Measurements from ENCODE around the gene SSH3. TPM values are rescaled to one million over a fixed set of nuclear protein-coding genes. Genes with fewer than 3 reads are reported as not detected.
"Not testable (repeated sequence)": the region's sequence is repeated elsewhere in the genome, so short reads cannot be mapped to it uniquely, and the experiment has no call there.

The SSH3 gene
- total RNA-seq, 1 experiment from 2014 or later = 17.5 TPM

GRCh38 chr11:67312187-67313021 is 9.1 kb downstream of the SSH3 start:
- H3K4me3 ChIP-seq = no peak overlapping the region
- H3K36me3 ChIP-seq = peaks cover 44% of the 10 kb centered on the region
- no peaks in the 10 kb centered on the region for H3K9me3 ChIP-seq (replicated peaks)
- H3K27me3 ChIP-seq (replicated peaks) = no peaks in the 10 kb centered on the region
- no peaks in the 10 kb centered on the region; the same call in 1 of the 2 replicates for H3K4me1 ChIP-seq (replicated peaks)
- no peak for DNase-seq (ENCODE audit: low read depth in 1 of 2, low spot score in 2 of 2)
- no peak overlapping the region for H3K27ac ChIP-seq

GRCh38 chr11:67313125-67313890 is 10.0 kb downstream of the SSH3 start:
- Histone ChIP-seq H3K4me3 (no peak overlapping the region), H3K4me1 (replicated peaks) (peaks cover 5% of the 10 kb centered on the region), H3K36me3 (peaks cover 35% of the 10 kb centered on the region), H3K27me3 (replicated peaks) (no peaks in the 10 kb centered on the region), H3K27ac (no peak overlapping the region), H3K9me3 (replicated peaks) (no peaks in the 10 kb centered on the region)
- no peak for DNase-seq (ENCODE audit: low read depth in 1 of 2, low spot score in 2 of 2)

- no peaks in the 10 kb centered on the region for H3K9me3 ChIP-seq (replicated peaks)
- H3K27me3 ChIP-seq (replicated peaks) = no peaks in the 10 kb centered on the region
- no peak overlapping the region for H3K4me3 ChIP-seq
- DNase-seq (ENCODE audit: low read depth in 1 of 2, low spot score in 2 of 2) = no peak
- H3K4me1 ChIP-seq (replicated peaks) = peaks cover 7% of the 10 kb centered on the region
- H3K27ac ChIP-seq = no peak overlapping the region
- peaks cover 26% of the 10 kb centered on the region for H3K36me3 ChIP-seq
Observed at GRCh38 chr11:67314218-67314617, 10.9 kb downstream of the SSH3 start.

- H3K4me3 ChIP-seq = no peak overlapping the region
- H3K27ac ChIP-seq = no peak overlapping the region
- DNase-seq (ENCODE audit: low read depth in 1 of 2, low spot score in 2 of 2) = no peak
- H3K4me1 ChIP-seq (replicated peaks) = peaks cover 7% of the 10 kb centered on the region
- H3K27me3 ChIP-seq (replicated peaks) = no peaks in the 10 kb centered on the region
- no peaks in the 10 kb centered on the region for H3K9me3 ChIP-seq (replicated peaks)
- peaks cover 15% of the 10 kb centered on the region for H3K36me3 ChIP-seq
Observed at GRCh38 chr11:67315325-67315909, 12.1 kb downstream of the SSH3 start.

- H3K9me3 ChIP-seq (replicated peaks) = no peaks in the 10 kb centered on the region
- H3K36me3 ChIP-seq = peaks cover 1% of the 10 kb centered on the region; the same call in 1 of the 2 replicates
- H3K27ac ChIP-seq = peak overlapping the region; percentile 33
- H3K4me3 ChIP-seq = peak overlapping the region; percentile 53
- DNase-seq (ENCODE audit: low read depth in 1 of 2, low spot score in 2 of 2) = no peak
- H3K27me3 ChIP-seq (replicated peaks) = no peaks in the 10 kb centered on the region
- peaks cover 7% of the 10 kb centered on the region for H3K4me1 ChIP-seq (replicated peaks)
Observed at GRCh38 chr11:67316882-67317204, 13.5 kb downstream of the SSH3 start.

- no peaks in the 10 kb centered on the region for H3K36me3 ChIP-seq
- peak overlapping the region; percentile 33 for H3K27ac ChIP-seq
- peaks cover 7% of the 10 kb centered on the region for H3K4me1 ChIP-seq (replicated peaks)
- peak; percentile 99 to 100 for DNase-seq (ENCODE audit: low read depth in 1 of 2, low spot score in 2 of 2)
- no peaks in the 10 kb centered on the region for H3K9me3 ChIP-seq (replicated peaks)
- peak overlapping the region; percentile 53 for H3K4me3 ChIP-seq
- no peaks in the 10 kb centered on the region for H3K27me3 ChIP-seq (replicated peaks)
Observed at GRCh38 chr11:67317205-67317887, 14.0 kb downstream of the SSH3 start.

- DNase-seq (ENCODE audit: low read depth in 1 of 2, low spot score in 2 of 2) = no peak
- Histone ChIP-seq H3K4me3 (peak overlapping the region; percentile 53), H3K9me3 (replicated peaks) (no peaks in the 10 kb centered on the region), H3K27ac (no peak overlapping the region; the same call in 1 of the 2 replicates), H3K27me3 (replicated peaks) (no peaks in the 10 kb centered on the region), H3K4me1 (replicated peaks) (peaks cover 7% of the 10 kb centered on the region), H3K36me3 (no peaks in the 10 kb centered on the region)
Observed at GRCh38 chr11:67317888-67318555, 14.7 kb downstream of the SSH3 start.

GRCh38 chr11:67318876-67319275 is 15.5 kb downstream of the SSH3 start:
- H3K4me3 ChIP-seq; H3K9me3 ChIP-seq (replicated peaks); H3K27ac ChIP-seq; H3K27me3 ChIP-seq (replicated peaks); DNase-seq (ENCODE audit: low read depth in 1 of 2, low spot score in 2 of 2); H3K4me1 ChIP-seq (replicated peaks); H3K36me3 ChIP-seq: not testable (repeated sequence)

GRCh38 chr11:67320011-67320410 is 16.7 kb downstream of the SSH3 start:
- Histone ChIP-seq H3K27ac (no peak overlapping the region), H3K4me3 (no peak overlapping the region), H3K9me3 (replicated peaks) (no peaks in the 10 kb centered on the region), H3K4me1 (replicated peaks) (peaks cover 7% of the 10 kb centered on the region), H3K27me3 (replicated peaks) (no peaks in the 10 kb centered on the region), H3K36me3 (no peaks in the 10 kb centered on the region)
- DNase-seq (ENCODE audit: low read depth in 1 of 2, low spot score in 2 of 2) = no peak

GRCh38 chr11:67320691-67321090 is 17.4 kb downstream of the SSH3 start:
- H3K27me3 ChIP-seq (replicated peaks) = no peaks in the 10 kb centered on the region

GRCh38 chr11:67321313-67321871 is 18.1 kb downstream of the SSH3 start:
- H3K36me3 ChIP-seq = no peaks in the 10 kb centered on the region
- DNase-seq (ENCODE audit: low read depth in 1 of 2, low spot score in 2 of 2) = no peak
- H3K9me3 ChIP-seq (replicated peaks) = no peaks in the 10 kb centered on the region
- H3K27me3 ChIP-seq (replicated peaks) = no peaks in the 10 kb centered on the region
- H3K4me3 ChIP-seq = no peak overlapping the region
- H3K27ac ChIP-seq = no peak overlapping the region
- peaks cover 7% of the 10 kb centered on the region for H3K4me1 ChIP-seq (replicated peaks)

More at GRCh38 chr11:67320691-67321090, 17.4 kb downstream of the SSH3 start:
- H3K9me3 ChIP-seq (replicated peaks) = no peaks in the 10 kb centered on the region
- no peak overlapping the region for H3K27ac ChIP-seq
- DNase-seq (ENCODE audit: low read depth in 1 of 2, low spot score in 2 of 2) = no peak
- H3K36me3 ChIP-seq = no peaks in the 10 kb centered on the region
- peaks cover 7% of the 10 kb centered on the region for H3K4me1 ChIP-seq (replicated peaks)
- no peak overlapping the region for H3K4me3 ChIP-seq

- DNase-seq (ENCODE audit: low read depth in 1 of 2, low spot score in 2 of 2) = no peak
- Histone ChIP-seq H3K27ac (no peak overlapping the region), H3K36me3 (no peaks in the 10 kb centered on the region), H3K4me1 (replicated peaks) (peaks cover 7% of the 10 kb centered on the region), H3K4me3 (no peak overlapping the region), H3K27me3 (replicated peaks) (no peaks in the 10 kb centered on the region), H3K9me3 (replicated peaks) (no peaks in the 10 kb centered on the region)
Observed at GRCh38 chr11:67322049-67322448, 18.7 kb downstream of the SSH3 start.

GRCh38 chr11:67323526-67323925 is 20.2 kb downstream of the SSH3 start:
- Histone ChIP-seq H3K36me3 (no peaks in the 10 kb centered on the region), H3K27ac (no peak overlapping the region), H3K27me3 (replicated peaks) (no peaks in the 10 kb centered on the region), H3K4me3 (no peak overlapping the region), H3K4me1 (replicated peaks) (no peaks in the 10 kb centered on the region), H3K9me3 (replicated peaks) (no peaks in the 10 kb centered on the region)
- no peak for DNase-seq (ENCODE audit: low read depth in 1 of 2, low spot score in 2 of 2)

Measured in SJSA1 (cell line).